ENCODE data around the gene SPRED3. TPM values are rescaled to one million over a fixed set of nuclear protein-coding genes. Genes with fewer than 3 reads are reported as not detected.

Gene SPRED3
- total and polyA plus RNA-seq, 2 of the 8 experiments (the other 6 are each of a cell fraction or from before 2014, with no cell fraction given), result 8.1 to 10.3 TPM

GRCh38 chr19:38373907-38374331 lies 14.6 kb upstream of the SPRED3 start:
- Histone ChIP-seq H4K5ac (ENCODE audit: insufficient read length, low read depth, low read length) (no peak overlapping the region), H3K14ac (ENCODE audit: insufficient read length) (no peak overlapping the region), H3K4me3 (ENCODE audit: extremely low read depth in 1 of 4, insufficient read depth in 2 of 4, low read depth in 3 of 4, low read length in 4 of 4) (peak overlapping the region; percentile 21 to 88 (median 40); a peak in 6 of 8 replicates), H4K91ac (replicated peaks; ENCODE audit: insufficient read length, low read length) (no peak overlapping the region), H3K56ac (replicated peaks; ENCODE audit: insufficient read length, low read depth, low read length) (no peak overlapping the region), H2BK15ac (ENCODE audit: low read length) (no peak overlapping the region), H2BK5ac (ENCODE audit: low read depth, low read length) (no peak overlapping the region), H3K27me3 (replicated peaks in 1 of 4; ENCODE audit: control insufficient read depth in 3 of 4, extremely low read depth in 1 of 4, insufficient read depth in 3 of 4, low read length in 3 of 4) (peaks cover 0 to 2% (median 0%) of the 10 kb centered on the region in 4 experiments; a peak in 2 of 7 replicates), H3K79me2 (ENCODE audit: control insufficient read depth in 1 of 2, insufficient read depth in 2 of 2, low read length in 2 of 2) (peaks cover 0 to 22% of the 10 kb centered on the region in 2 experiments; a peak in 2 of 4 replicates), H2BK20ac (ENCODE audit: low read length) (no peak overlapping the region), H3K23ac (ENCODE audit: insufficient read length) (no peak overlapping the region), H3K4ac (replicated peaks; ENCODE audit: insufficient read length, low read depth, low read length) (no peak overlapping the region), H3K18ac (ENCODE audit: extremely low read depth, low read length) (no peak overlapping the region), H3K9ac (replicated peaks in 1 of 4; ENCODE audit: extremely low read depth in 1 of 4, low read depth in 3 of 4, low read length in 3 of 4) (no peak overlapping the region), H4K20me1 (replicated peaks in 1 of 2; ENCODE audit: control insufficient read depth in 1 of 2, insufficient read depth in 2 of 2, low read length in 2 of 2) (peaks cover 0 to 5% of the 10 kb centered on the region in 2 experiments), H3K27ac (ENCODE audit: low read depth, low read length) (no peak overlapping the region), H2BK120ac (replicated peaks; ENCODE audit: low read depth, low read length) (no peak overlapping the region), H3K36me3 (ENCODE audit: control insufficient read depth in 2 of 4, insufficient read depth in 4 of 4, low read length in 3 of 4) (no peaks in the 10 kb centered on the region; a peak in 2 of 8 replicates), H3K23me2 (ENCODE audit: low read depth, low read length) (peaks cover 7% of the 10 kb centered on the region; the same call in 1 of the 2 replicates), H3K4me1 (replicated peaks in 1 of 4; ENCODE audit: control insufficient read depth in 3 of 4, insufficient read depth in 4 of 4, low read length in 3 of 4) (peaks cover 0 to 6% (median 3%) of the 10 kb centered on the region in 4 experiments; a peak in 3 of 7 replicates), H2AFZ (ENCODE audit: low read length) (peak overlapping the region; percentile 60; the same call in 1 of the 2 replicates), H3K79me1 (ENCODE audit: low read depth, low read length) (peaks cover 14% of the 10 kb centered on the region), H3K9me3 (ENCODE audit: insufficient read depth in 2 of 2, low read depth in 1 of 2, low read length in 1 of 2) (no peaks in the 10 kb centered on the region), H2BK12ac (ENCODE audit: low read depth, low read length) (no peak overlapping the region), H4K8ac (ENCODE audit: extremely low read depth, insufficient read depth, low read length) (no peak overlapping the region), H3K4me2 (ENCODE audit: insufficient read depth in 1 of 2, low read depth in 2 of 2, low read length in 2 of 2) (peak overlapping the region; percentile 67 to 100), H2AK5ac (ENCODE audit: low read depth, low read length) (no peak overlapping the region)
- TF ChIP-seq CTBP2 (IDR thresholded peaks at IDR 0.05; ENCODE audit: borderline replicate concordance, insufficient read depth, insufficient read length, low read length) (no peak), TEAD4 (IDR thresholded peaks at IDR 0.05; ENCODE audit: low read depth, low read length) (no peak), BACH1 (IDR thresholded peaks at IDR 0.05; ENCODE audit: low read length) (no peak), RNF2 (IDR thresholded peaks at IDR 0.05; ENCODE audit: borderline replicate concordance, low read depth, low read length, missing control alignments, poor library complexity, severe bottlenecking) (no peak)
- DNase-seq (ENCODE audit: low read depth in 1 of 2, low spot score in 2 of 2) (no peak), FAIRE-seq (no peak)
- 73% methylated on average over 6 of the region's 6 CpGs; no CpG with 5 or more reads in 1 of the 2 experiments for WGBS, 2 experiments (ENCODE audit: extremely low coverage in 1 of 2, insufficient coverage in 1 of 2, insufficient read length in 1 of 2, insufficient replicate concordance in 2 of 2, low coverage in 1 of 2, low lambda C conversion rate in 2 of 2, missing lambda C conversion rate in 1 of 2)
- POLR2A ChIA-PET (ENCODE audit: partially characterized antibody), result interaction anchor here (0.7 to 3.8 kb wide), 11 partner anchors 10 to 239 kb away, joined by 3 to 35 read pairs (median 4); partner anchors contain the start of genes CATSPERG, GGN, SPINT2 and SPRED3
- CTCF ChIA-PET (ENCODE audit: partially characterized antibody), result interaction anchor here (0.6 to 5.7 kb wide), 15 partner anchors 11 to 527 kb away, joined by 3 to 37 read pairs (median 4); partner anchors contain the start of gene CATSPERG
